Osteocyte (in vitro differentiated cells): ENCODE data around the gene CREB5. TPM values are rescaled to one million over a fixed set of nuclear protein-coding genes. Genes with fewer than 3 reads are reported as not detected.

Source experiments
- DNase-seq: peaks from one replicate; pipeline ENCODE4 v3.0.0; 2021; ENCODE audit warnings: mixed read lengths; ENCODE audit not compliant: unreplicated experiment; ENCODE audit errors: extremely low spot score
- H3K27ac Mint-ChIP-seq: one replicate; pipeline ENCODE4 v1.8.0; 2021; ENCODE audit warnings: mild to moderate bottlenecking, mixed read lengths; ENCODE audit not compliant: unreplicated experiment
- H3K27me3 Mint-ChIP-seq: one replicate; pipeline ENCODE4 v1.8.0; 2021; ENCODE audit warnings: mixed read lengths; ENCODE audit not compliant: unreplicated experiment
- H3K36me3 Mint-ChIP-seq: one replicate; pipeline ENCODE4 v1.8.0; 2021; ENCODE audit warnings: mixed read lengths; ENCODE audit not compliant: unreplicated experiment
- H3K4me1 Mint-ChIP-seq: one replicate; pipeline ENCODE4 v1.8.0; 2021; ENCODE audit warnings: mixed read lengths; ENCODE audit not compliant: unreplicated experiment
- H3K4me3 Mint-ChIP-seq: one replicate; pipeline ENCODE4 v1.8.0; 2021; ENCODE audit warnings: mild to moderate bottlenecking, moderate library complexity, mixed read lengths; ENCODE audit not compliant: unreplicated experiment
- H3K9me3 Mint-ChIP-seq: one replicate; pipeline ENCODE4 v1.8.0; 2021; ENCODE audit warnings: mixed read lengths; ENCODE audit not compliant: unreplicated experiment
- CTCF ChIP-seq: fragments of 200-600 bp; sonication (generic); IDR thresholded peaks from 2 replicates; pipeline ENCODE4 v1.5.0; 2021; ENCODE audit warnings: antibody characterized with exemption, mild to moderate bottlenecking, moderate library complexity
- total RNA-seq: library from RNA; stranded (reverse); gene quantifications from 2 replicates; pipeline ENCODE4 v1.2.1, GENCODE V29; 2021

Gene CREB5
- total RNA-seq, 1 donor from 2014 or later, result 7.5 TPM

- H3K4me3 Mint-ChIP-seq, result no peak overlapping the region
- no peaks in the 10 kb centered on the region for H3K4me1 Mint-ChIP-seq
- no peaks in the 10 kb centered on the region for H3K9me3 Mint-ChIP-seq
- H3K27me3 Mint-ChIP-seq, result no peaks in the 10 kb centered on the region
- no peak for DNase-seq
- no peak for TF ChIP-seq CTCF
- peaks cover 3% of the 10 kb centered on the region for H3K36me3 Mint-ChIP-seq
- no peak overlapping the region for H3K27ac Mint-ChIP-seq
Measured at GRCh38 chr7:28717445-28718054, 305.2 kb downstream of the CREB5 start.

GRCh38 chr7:28718055-28718481 is 305.8 kb downstream of the CREB5 start:
- no peak for DNase-seq
- H3K27ac Mint-ChIP-seq, result no peak overlapping the region
- H3K4me3 Mint-ChIP-seq, result no peak overlapping the region
- no peaks in the 10 kb centered on the region for H3K9me3 Mint-ChIP-seq
- H3K27me3 Mint-ChIP-seq, result no peaks in the 10 kb centered on the region
- peaks cover 3% of the 10 kb centered on the region for H3K36me3 Mint-ChIP-seq
- no peaks in the 10 kb centered on the region for H3K4me1 Mint-ChIP-seq
- no peak for TF ChIP-seq CTCF

- H3K4me3 Mint-ChIP-seq, result no peak overlapping the region
- peaks cover 3% of the 10 kb centered on the region for H3K36me3 Mint-ChIP-seq
- H3K9me3 Mint-ChIP-seq, result no peaks in the 10 kb centered on the region
- H3K4me1 Mint-ChIP-seq, result no peaks in the 10 kb centered on the region
- no peak for DNase-seq
- no peak for TF ChIP-seq CTCF
- H3K27me3 Mint-ChIP-seq, result no peaks in the 10 kb centered on the region
- H3K27ac Mint-ChIP-seq, result no peak overlapping the region
Measured at GRCh38 chr7:28718545-28718944, 306.2 kb downstream of the CREB5 start.

GRCh38 chr7:28722684-28723083 is 310.4 kb downstream of the CREB5 start:
- Mint-ChIP-seq H3K9me3 (no peaks in the 10 kb centered on the region), H3K36me3 (peaks cover 6% of the 10 kb centered on the region), H3K27ac (no peak overlapping the region), H3K4me3 (no peak overlapping the region), H3K4me1 (peaks cover 21% of the 10 kb centered on the region), H3K27me3 (no peaks in the 10 kb centered on the region)
- TF ChIP-seq CTCF, result no peak
- DNase-seq, result no peak

GRCh38 chr7:28723336-28723735 is 311.0 kb downstream of the CREB5 start:
- no peak for DNase-seq

More at GRCh38 chr7:28723336-28723735, 311.0 kb downstream of the CREB5 start:
- Mint-ChIP-seq H3K36me3 (peaks cover 6% of the 10 kb centered on the region), H3K27ac (no peak overlapping the region), H3K4me1 (peaks cover 21% of the 10 kb centered on the region), H3K4me3 (no peak overlapping the region), H3K27me3 (no peaks in the 10 kb centered on the region), H3K9me3 (no peaks in the 10 kb centered on the region)
- TF ChIP-seq CTCF, result no peak
